ENCODE results near the gene EHD1. TPM values are rescaled to one million over a fixed set of nuclear protein-coding genes. Genes with fewer than 3 reads are reported as not detected.

EHD1 gene
- polyA plus RNA-seq, 3 donors, result 30.3 to 212 (median 48.4) TPM

DNA sequence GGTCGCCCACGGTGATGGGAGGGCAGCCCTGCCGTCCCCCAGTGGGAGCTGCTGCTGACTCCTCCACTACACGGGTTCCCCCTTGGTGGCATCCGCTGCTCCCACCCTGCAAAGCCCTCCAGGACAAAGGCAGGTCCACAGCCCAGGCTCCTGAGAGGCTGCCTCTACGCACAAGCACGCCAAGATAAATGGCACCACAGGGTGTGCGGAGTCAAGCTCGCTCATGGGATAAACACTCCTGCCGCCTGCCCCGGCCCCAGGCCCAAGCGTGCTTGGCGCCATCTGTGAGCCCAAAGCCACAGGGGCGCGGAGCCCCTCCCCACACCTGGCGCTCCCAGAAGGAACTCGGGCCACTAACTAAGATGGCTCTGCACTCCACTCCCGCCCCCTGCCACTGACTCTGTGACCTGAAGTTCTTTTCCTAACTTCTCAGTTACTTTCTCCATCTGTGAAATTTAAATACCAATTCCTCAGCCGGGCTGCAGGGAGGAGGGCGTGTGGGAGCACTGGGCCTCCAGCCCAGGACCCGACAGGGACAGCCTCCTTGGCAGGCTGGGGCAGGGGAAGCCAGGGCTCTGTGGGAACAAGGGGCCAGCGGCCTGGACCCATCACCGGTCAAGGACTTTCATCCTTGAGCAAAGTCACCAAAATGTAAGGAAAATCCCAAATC, 14.9 kb downstream of the EHD1 start:
- TF ChIP-seq, protein P1, sequence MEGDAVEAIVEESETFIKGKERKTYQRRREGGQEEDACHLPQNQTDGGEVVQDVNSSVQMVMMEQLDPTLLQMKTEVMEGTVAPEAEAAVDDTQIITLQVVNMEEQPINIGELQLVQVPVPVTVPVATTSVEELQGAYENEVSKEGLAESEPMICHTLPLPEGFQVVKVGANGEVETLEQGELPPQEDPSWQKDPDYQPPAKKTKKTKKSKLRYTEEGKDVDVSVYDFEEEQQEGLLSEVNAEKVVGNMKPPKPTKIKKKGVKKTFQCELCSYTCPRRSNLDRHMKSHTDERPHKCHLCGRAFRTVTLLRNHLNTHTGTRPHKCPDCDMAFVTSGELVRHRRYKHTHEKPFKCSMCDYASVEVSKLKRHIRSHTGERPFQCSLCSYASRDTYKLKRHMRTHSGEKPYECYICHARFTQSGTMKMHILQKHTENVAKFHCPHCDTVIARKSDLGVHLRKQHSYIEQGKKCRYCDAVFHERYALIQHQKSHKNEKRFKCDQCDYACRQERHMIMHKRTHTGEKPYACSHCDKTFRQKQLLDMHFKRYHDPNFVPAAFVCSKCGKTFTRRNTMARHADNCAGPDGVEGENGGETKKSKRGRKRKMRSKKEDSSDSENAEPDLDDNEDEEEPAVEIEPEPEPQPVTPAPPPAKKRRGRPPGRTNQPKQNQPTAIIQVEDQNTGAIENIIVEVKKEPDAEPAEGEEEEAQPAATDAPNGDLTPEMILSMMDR (IDR thresholded peaks at IDR 0.05), result no peak
- peaks cover 85% of the 10 kb centered on the region for H3K79me2 ChIP-seq (ENCODE audit: insufficient read depth, low read length)
- no peak overlapping the region for H3K9ac ChIP-seq (ENCODE audit: insufficient read depth, low read length, poor library complexity, severe bottlenecking)
- intact Hi-C loops (cut with micrococcal nuclease), result loop anchor here in 1 of 2 donors (2.0 kb wide), 1 partner anchor 13 kb away; no protein-coding TSS in a partner anchor
- H3K4me2 ChIP-seq (replicated peaks; ENCODE audit: extremely low read depth, low read length, poor library complexity, severe bottlenecking), result peak overlapping the region; percentile 17
- 92% methylated on average over 21 of the region's 23 CpGs for WGBS (ENCODE audit: insufficient coverage)
- H3K4me3 ChIP-seq (replicated peaks in 1 of 3; ENCODE audit: low read depth in 2 of 3, low read length in 3 of 3), result peak overlapping the region in 1 of 3 experiments; percentile 9
- peaks cover 78% of the 10 kb centered on the region for H4K20me1 ChIP-seq (ENCODE audit: insufficient read depth, low read length)
- peak overlapping the region; percentile 70 to 85 for H3K27ac ChIP-seq (ENCODE audit: low read depth in 1 of 2, low read length in 2 of 2)
- peaks cover 85 to 90% of the 10 kb centered on the region in 2 donors for H3K4me1 ChIP-seq (ENCODE audit: control insufficient read depth in 1 of 2, insufficient read depth in 2 of 2, low read length in 2 of 2)
- peak overlapping the region in 4 of 7 donors; percentile 83 to 94 (median 92) for H3K27ac Mint-ChIP-seq
- H3K9me3 ChIP-seq (replicated peaks in 1 of 2; ENCODE audit: control insufficient read depth in 1 of 2, insufficient read depth in 1 of 2, low read length in 2 of 2), result no peaks in the 10 kb centered on the region
- peaks cover 90% of the 10 kb centered on the region for H3K4me1 Mint-ChIP-seq
- no peak overlapping the region for H3K4me3 Mint-ChIP-seq
- H3K36me3 Mint-ChIP-seq, result peaks cover 43 to 68% of the 10 kb centered on the region in 2 donors
- no peak for DNase-seq
- H3K27me3 Mint-ChIP-seq (ENCODE audit: low read depth in 3 of 3), result peaks cover 0 to 6% (median 2%) of the 10 kb centered on the region in 3 donors
- H2AFZ ChIP-seq (ENCODE audit: insufficient read depth, low read depth, low read length, poor library complexity, severe bottlenecking), result no peak overlapping the region
- H3K27me3 ChIP-seq (ENCODE audit: control insufficient read depth in 2 of 2, insufficient read depth in 2 of 2, low read length in 2 of 2), result no peaks in the 10 kb centered on the region
- H3K9me3 Mint-ChIP-seq, result peaks cover 0 to 3% (median 0%) of the 10 kb centered on the region in 7 donors
- H3K36me3 ChIP-seq (replicated peaks in 1 of 2; ENCODE audit: control insufficient read depth in 1 of 2, insufficient read depth in 2 of 2, low read length in 2 of 2), result peaks cover 8 to 16% of the 10 kb centered on the region in 2 donors

DNA sequence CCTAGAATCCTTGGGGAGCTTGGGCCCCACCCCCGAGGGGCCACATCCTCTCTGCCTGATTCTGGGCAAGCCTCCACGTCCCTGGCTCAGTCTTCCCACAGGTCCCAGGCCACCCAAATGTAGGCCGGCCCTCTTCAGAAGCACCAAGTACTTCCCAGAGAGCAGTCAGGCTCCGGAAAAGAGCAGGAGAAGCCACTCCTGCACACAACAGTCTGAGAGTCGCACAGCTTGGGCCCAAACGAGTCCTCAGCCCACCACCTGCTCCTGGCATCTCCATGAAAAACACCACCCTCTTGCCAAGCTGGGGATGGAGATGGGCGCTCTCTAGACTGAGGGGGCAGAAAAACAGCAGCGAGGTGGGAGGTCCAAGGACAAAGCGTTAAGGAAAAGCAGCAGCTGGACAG, 15.4 kb downstream of the EHD1 start:
- Histone ChIP-seq H3K4me1 (ENCODE audit: control insufficient read depth in 1 of 2, insufficient read depth in 2 of 2, low read length in 2 of 2) (peaks cover 90 to 93% of the 10 kb centered on the region in 2 donors), H3K4me3 (replicated peaks in 1 of 3; ENCODE audit: low read depth in 2 of 3, low read length in 3 of 3) (peak overlapping the region in 1 of 3 experiments; percentile 9), H3K4me2 (replicated peaks; ENCODE audit: extremely low read depth, low read length, poor library complexity, severe bottlenecking) (no peak overlapping the region), H3K9ac (ENCODE audit: insufficient read depth, low read length, poor library complexity, severe bottlenecking) (no peak overlapping the region), H3K27ac (ENCODE audit: low read depth in 1 of 2, low read length in 2 of 2) (peak overlapping the region; percentile 70 to 85), H3K27me3 (ENCODE audit: control insufficient read depth in 2 of 2, insufficient read depth in 2 of 2, low read length in 2 of 2) (no peaks in the 10 kb centered on the region), H2AFZ (ENCODE audit: insufficient read depth, low read depth, low read length, poor library complexity, severe bottlenecking) (no peak overlapping the region), H3K9me3 (replicated peaks in 1 of 2; ENCODE audit: control insufficient read depth in 1 of 2, insufficient read depth in 1 of 2, low read length in 2 of 2) (no peaks in the 10 kb centered on the region), H3K79me2 (ENCODE audit: insufficient read depth, low read length) (peaks cover 84% of the 10 kb centered on the region), H3K36me3 (replicated peaks in 1 of 2; ENCODE audit: control insufficient read depth in 1 of 2, insufficient read depth in 2 of 2, low read length in 2 of 2) (peaks cover 3 to 11% of the 10 kb centered on the region in 2 donors), H4K20me1 (ENCODE audit: insufficient read depth, low read length) (peaks cover 73% of the 10 kb centered on the region)
- intact Hi-C loops (cut with micrococcal nuclease), result loop anchor here in 1 of 2 donors (2.0 kb wide), 1 partner anchor 14 kb away; no protein-coding TSS in a partner anchor
- peaks cover 90% of the 10 kb centered on the region for H3K4me1 Mint-ChIP-seq
- WGBS (ENCODE audit: insufficient coverage), result 83% methylated on average over 7 of the region's 9 CpGs
- DNase-seq, result no peak
- TF ChIP-seq, protein P1 (IDR thresholded peaks at IDR 0.05), result no peak
- H3K36me3 Mint-ChIP-seq, result peaks cover 39 to 68% of the 10 kb centered on the region in 2 donors
- H3K4me3 Mint-ChIP-seq, result no peak overlapping the region
- H3K27me3 Mint-ChIP-seq (ENCODE audit: low read depth in 3 of 3), result peaks cover 0 to 7% (median 0%) of the 10 kb centered on the region in 3 donors
- H3K27ac Mint-ChIP-seq, result peak overlapping the region; percentile 82 to 94 (median 92)
- peaks cover 0 to 2% (median 0%) of the 10 kb centered on the region in 7 donors for H3K9me3 Mint-ChIP-seq

All from CD14-positive monocyte (primary cell).